Stomach (tissue), 4 donors: ENCODE data around the gene HIP1.

Experiments used
- CTCF ChIP-seq, 7 experiments: fragments of 450-650 bp in 4 of 7; fragments of 200-600 bp in 3 of 7; sonication (generic) in 3 of 7; IDR thresholded peaks; one replicate each; pipeline ENCODE4 v1.5.1; 2016 to 2019; ENCODE audit warnings: antibody characterized with exemption in 7 of 7, control low read depth in 2 of 7, mild to moderate bottlenecking in 1 of 7
- EP300 ChIP-seq: sonication (generic); formaldehyde crosslinking; IDR thresholded peaks from one replicate; pipeline ENCODE4 v1.6.1; 2017; ENCODE audit warnings: antibody characterized with exemption
- POLR2A ChIP-seq, 4 donors: fragments of 450-650 bp; IDR thresholded peaks; one replicate each; pipeline ENCODE4 v1.6.1; 2016; ENCODE audit warnings: antibody characterized with exemption in 4 of 4, control low read depth in 2 of 4, mild to moderate bottlenecking in 1 of 4, moderate library complexity in 1 of 4
- POLR2AphosphoS5 ChIP-seq, 3 donors: sonication (generic); formaldehyde crosslinking; IDR thresholded peaks; one replicate each; pipeline ENCODE4 v1.6.1; 2016; ENCODE audit warnings: antibody characterized with exemption in 3 of 3

GRCh38 chr7:75702515-75702914 is 36.2 kb downstream of the HIP1 start:
- TF ChIP-seq CTCF (IDR thresholded peaks at IDR 0.05) (no peak), POLR2AphosphoS5 (IDR thresholded peaks at IDR 0.05) (no peak), POLR2A (IDR thresholded peaks at IDR 0.05) (no peak), EP300 (no peak)
